K562 (cell line): Measurements from ENCODE around the gene MRTFB. TPM values are rescaled to one million over a fixed set of nuclear protein-coding genes. Genes with fewer than 3 reads are reported as not detected.

Source experiments
- ATAC-seq: fragments of 200-7000 bp; cut with Tn5 transposase; 3 replicates; pipeline ENCODE4 v1.9.1; 2020; ENCODE audit warnings: moderate library complexity
- BruUV-seq: library from RNA; stranded (reverse); fragments of 400-500 nt; replicated peaks from 2 replicates; lab custom pipeline; 2021; lab: Mats Ljungman, UMichigan
- CTCF ChIA-PET: fragments of 300-600 bp; formaldehyde crosslinking; extraction: SDS; loops from one replicate; lab custom pipeline; 2021; ENCODE audit warnings: low intra/inter-chr PET ratio; lab: Yijun Ruan, JAX
- POLR2A ChIA-PET: fragments of 300-600, 350-650 bp; sonication (Branson Sonifier 250); formaldehyde crosslinking; extraction: SDS; loops from one replicate; lab custom pipeline; 2021; ENCODE audit warnings: antibody characterized with exemption, inconsistent platforms; lab: Yijun Ruan, JAX
- DNase-seq, 4 experiments: peaks; one replicate each; pipeline versions ENCODE4 v3.0.0 to v3.0.0-alpha.2; 2011 to 2018; ENCODE audit warnings: low spot score in 3 of 4, mixed read lengths in 3 of 4; ENCODE audit errors: extremely low read depth in 1 of 4
- FAIRE-seq: peaks from 2 replicates; lab custom pipeline; 2011; peaks lifted over from hg19 to GRCh38; lab: Jason Lieb, UNC
- H2AFZ ChIP-seq: 2 replicates; pipeline ENCODE4 v1.6.0; 2011; ENCODE audit warnings: low read depth, low read length, control low read depth, inconsistent platforms
- H3K27ac ChIP-seq: fragments of 200-600 bp; 3 replicates; pipeline ENCODE4 v1.8.0; 2011; ENCODE audit warnings: low read depth, mild to moderate bottlenecking, control low read depth, inconsistent platforms, low read length, moderate library complexity, mixed read lengths; ENCODE audit errors: extremely low read depth
- H3K27me3 ChIP-seq, 2 experiments: fragments of 300-600 bp in 1 of 2; 2 replicates in 1 of 2; 3 replicates in 1 of 2; pipeline versions ENCODE4 v1.6.0 to v1.8.0; 2011; ENCODE audit warnings: inconsistent platforms in 2 of 2, low read length in 2 of 2, mild to moderate bottlenecking in 1 of 2, mixed read lengths in 1 of 2, moderate library complexity in 1 of 2; ENCODE audit not compliant: control insufficient read depth in 2 of 2, insufficient read depth in 2 of 2
- H3K36me3 ChIP-seq: fragments of 300-600 bp; 3 replicates; pipeline ENCODE4 v1.8.0; 2011; ENCODE audit warnings: mild to moderate bottlenecking, low read length, inconsistent platforms; ENCODE audit not compliant: control insufficient read depth, insufficient read depth
- H3K4me1 ChIP-seq, 2 experiments: fragments of 200-600 bp in 1 of 2; replicated peaks in 1 of 2; 2 replicates in 1 of 2; 3 replicates in 1 of 2; pipeline versions ENCODE4 v1.5.1 to v1.8.0; 2011; ENCODE audit warnings: inconsistent platforms in 2 of 2, low read length in 2 of 2, mild to moderate bottlenecking in 1 of 2, mixed read lengths in 1 of 2, moderate library complexity in 1 of 2; ENCODE audit not compliant: control insufficient read depth in 2 of 2, insufficient read depth in 2 of 2
- H3K4me2 ChIP-seq: 2 replicates; pipeline ENCODE4 v1.6.1; 2011; ENCODE audit warnings: low read length, control low read depth, inconsistent platforms, mixed read lengths; ENCODE audit not compliant: insufficient read depth
- H3K4me3 ChIP-seq: fragments of 200-600 bp; sonication (generic), shearing (Covaris generic); 2 replicates; pipeline ENCODE4 v1.5.1; 2016; ENCODE audit warnings: control low read depth, inconsistent platforms
- H3K79me2 ChIP-seq: fragments of 200-600 bp; 3 replicates; pipeline ENCODE4 v1.8.0; 2011; ENCODE audit warnings: low read length, inconsistent platforms; ENCODE audit not compliant: control insufficient read depth, insufficient read depth
- H3K9ac ChIP-seq, 2 experiments: 2 replicates each; pipeline versions ENCODE4 v1.6.0 to v1.6.1; 2011; ENCODE audit warnings: low read depth in 2 of 2, low read length in 2 of 2, control low read depth in 1 of 2, inconsistent platforms in 1 of 2, mild to moderate bottlenecking in 1 of 2, mixed read lengths in 1 of 2; ENCODE audit not compliant: insufficient read depth in 1 of 2
- H3K9me1 ChIP-seq: one replicate; pipeline ENCODE4 v1.6.0; 2011; ENCODE audit warnings: inconsistent platforms, mild to moderate bottlenecking, low read length, moderate library complexity; ENCODE audit not compliant: control insufficient read depth, insufficient read depth
- H3K9me3 ChIP-seq: replicated peaks from 2 replicates; pipeline ENCODE4 v1.5.1; 2011; ENCODE audit warnings: low read depth, low read length, inconsistent platforms; ENCODE audit not compliant: control insufficient read depth, insufficient read depth
- H4K20me1 ChIP-seq: replicated peaks from 2 replicates; pipeline ENCODE4 v1.6.1; 2011; ENCODE audit warnings: low read length, inconsistent platforms, mixed read lengths; ENCODE audit not compliant: control insufficient read depth, insufficient read depth
- CAMTA2 ChIP-seq: fragments of 250-450 bp; sonication (Bioruptor Pico); conservative IDR thresholded peaks from 2 replicates; pipeline ENCODE4 v1.5.1; 2022
- CEBPG ChIP-seq, 3 experiments: fragments of 200-800 bp in 1 of 3; sonication (Bioruptor generic) in 1 of 3; sonication (generic) in 1 of 3; formaldehyde crosslinking in 1 of 3; IDR thresholded peaks in 2 of 3; conservative IDR thresholded peaks in 1 of 3; 2 replicates each; pipeline versions ENCODE4 v1.6.1 to v1.8.0; 2016 to 2022; ENCODE audit warnings: missing compliant biosample characterization in 2 of 3, missing genetic modification characterization in 2 of 3, mild to moderate bottlenecking in 1 of 3, missing genetic modification reagents in 1 of 3
- FIP1L1 ChIP-seq: fragments of 200-400 bp; formaldehyde crosslinking; IDR thresholded peaks from 2 replicates; pipeline ENCODE4 v1.6.1; 2018; ENCODE audit warnings: mild to moderate bottlenecking, low read depth, low read length; ENCODE audit not compliant: poor library complexity, severe bottlenecking
- FOSL1 ChIP-seq: fragments of 200-800 bp; sonication (Bioruptor generic); conservative IDR thresholded peaks from 2 replicates; pipeline ENCODE4 v1.6.1; 2016; ENCODE audit warnings: missing genetic modification characterization, missing compliant biosample characterization
- NONO ChIP-seq, 2 experiments: fragments of 200-400 bp in 1 of 2; fragments of 450-650 bp in 1 of 2; formaldehyde crosslinking in 1 of 2; IDR thresholded peaks; 2 replicates each; pipeline ENCODE4 v1.6.1; 2017; ENCODE audit warnings: low read depth in 2 of 2, mild to moderate bottlenecking in 2 of 2, moderate library complexity in 2 of 2, low read length in 1 of 2
- ZBTB11 ChIP-seq, 3 experiments: fragments of 200-800 bp in 1 of 3; fragments of 250-450 bp in 1 of 3; fragments of 450-650 bp in 1 of 3; sonication (Bioruptor Pico) in 1 of 3; sonication (Bioruptor generic) in 1 of 3; formaldehyde crosslinking in 1 of 3; IDR thresholded peaks; 2 replicates each; pipeline versions ENCODE4 v1.6.1 to v1.8.0; 2016 to 2022; ENCODE audit warnings: mild to moderate bottlenecking in 2 of 3, missing genetic modification characterization in 2 of 3, missing compliant biosample characterization in 1 of 3, moderate library complexity in 1 of 3
- ZNF224 ChIP-seq: sonication (generic); formaldehyde crosslinking; IDR thresholded peaks from 2 replicates; pipeline ENCODE4 v1.8.0; 2022; ENCODE audit warnings: mild to moderate bottlenecking, missing genetic modification reagents
- ZNF274 ChIP-seq: IDR thresholded peaks from 2 replicates; pipeline ENCODE4 v1.6.1; 2011; ENCODE audit warnings: low read depth, mild to moderate bottlenecking, low read length, moderate library complexity, borderline replicate concordance
- ZNF592 ChIP-seq: fragments of 450-650 bp; IDR thresholded peaks from 2 replicates; pipeline ENCODE4 v1.6.1; 2017; ENCODE audit warnings: antibody characterized with exemption, mild to moderate bottlenecking
- WGBS: fragments of 100-300 bp; shearing (Covaris generic); methylation state at CpG from one replicate; pipeline ENCODE4 v1.1.6; 2016; ENCODE audit warnings: low coverage, mixed read lengths; ENCODE audit not compliant: insufficient coverage; ENCODE audit errors: missing lambda C conversion rate; 5-methylcytosine and 5-hydroxymethylcytosine counted together
- in situ Hi-C: fragments of 300-500 bp; cut with MboI; formaldehyde crosslinking; loops from 4 replicates; pipeline ENCODE4 v1.15.0; 2018; ENCODE audit warnings: inconsistent platforms, mixed read lengths
- intact Hi-C: fragments of 100-400 bp; cut with micrococcal nuclease; formaldehyde crosslinking; loops from 2 replicates; pipeline ENCODE4 v1.14.2; 2022
- polyA plus RNA-seq, 8 experiments: library from polyadenylated mRNA; depleted of rRNA in 4 of 8; stranded (reverse) in 5 of 8; unstranded in 3 of 8; fragments of >200 nt; fragmentation: Nextera tagmentation in 2 of 8; fragmentation: Illumina TruSeq in 1 of 8; extraction: Ambion mirVana in 2 of 8; extraction: Trizol in 1 of 8; gene quantifications; 2 replicates each; pipeline versions ENCODE4 v1.2.1 to v1.2.3, GENCODE V29; 2011 to 2014; ENCODE audit warnings: inconsistent platforms in 1 of 8, missing spikeins in 1 of 8
- total RNA-seq, 7 experiments: library from RNA; depleted of rRNA in 6 of 7; stranded (reverse); fragments of >200 nt in 6 of 7; fragmentation: Illumina TruSeq in 2 of 7; extraction: Trizol in 2 of 7; gene quantifications; 2 replicates each; pipeline versions ENCODE4 v1.2.1 to v1.2.3, GENCODE V29; 2011 to 2021; ENCODE audit warnings: low replicate concordance in 1 of 7

The MRTFB gene
- total and polyA plus RNA-seq, 9 of the 15 experiments (the other 6 are each of a cell fraction or from before 2014, with no cell fraction given) = 2.2 to 12.7 (median 7.0) TPM

- Histone ChIP-seq H3K9ac (no peak overlapping the region), H2AFZ (no peak overlapping the region), H3K4me2 (no peak overlapping the region), H3K9me1 (no peaks in the 10 kb centered on the region), H3K36me3 (no peaks in the 10 kb centered on the region; the same call in 2 of the 3 replicates), H3K27me3 (no peaks in the 10 kb centered on the region), H3K4me3 (no peak overlapping the region)
- DNase-seq = no peak
- no TSS peak for BruUV-seq
- intact Hi-C loops (no loop called here), in situ Hi-C loops (no loop called here)
- ChIA-PET POLR2A (interaction anchor here (0.6 to 1.7 kb wide), 4 partner anchors 10 to 1331 kb away, joined by 3 to 5 read pairs (median 4); no protein-coding TSS in a partner anchor), CTCF (no interaction called here)
- no peak for TF ChIP-seq ZNF274
- no peak for TF ChIP-seq ZNF592
- TF ChIP-seq NONO (IDR thresholded peaks at IDR 0.05; ENCODE audit: low read depth in 2 of 2, low read length in 1 of 2) = no peak
- TF ChIP-seq FOSL1 (tag) = no peak
- no peak for TF ChIP-seq ZBTB11 (CRISPR knock-in tag; IDR thresholded peaks at IDR 0.05)
- no peak for TF ChIP-seq FIP1L1
- TF ChIP-seq CEBPG (CRISPR knock-in tag; IDR thresholded peaks at IDR 0.05) = no peak
- no peak for TF ChIP-seq CEBPG (tag; conservative IDR thresholded peaks at IDR 0.05 in 1 of 2, IDR thresholded peaks at IDR 0.05 in 1 of 2)
- TF ChIP-seq ZNF224 = no peak
- TF ChIP-seq CAMTA2 (CRISPR knock-in tag) = no peak
- TF ChIP-seq, all 486 proteins: peak for 0
- WGBS = 48% methylated on average over 6 of the region's 6 CpGs
- FAIRE-seq (no peak), ATAC-seq (no peak)
- peaks cover 21% of the 10 kb centered on the region; the same call in 1 of the 2 replicates for H4K20me1 ChIP-seq
- H3K4me1 ChIP-seq = peaks cover 0 to 3% of the 10 kb centered on the region in 2 experiments; a peak in 1 of 5 replicates
- no peak overlapping the region for H3K27ac ChIP-seq
- H3K9me3 ChIP-seq = no peaks in the 10 kb centered on the region
- H3K79me2 ChIP-seq = no peaks in the 10 kb centered on the region; the same call in 2 of the 3 replicates
Observed at GRCh38 chr16:14110728-14111251, 39.7 kb downstream of the MRTFB start.
